K562 (cell line): ENCODE data around the gene FAAP100. TPM values are rescaled to one million over a fixed set of nuclear protein-coding genes. Genes with fewer than 3 reads are reported as not detected.

Experiments
- ARID2 ChIP-seq: fragments of 450-650 bp; IDR thresholded peaks from 2 replicates; pipeline ENCODE4 v1.6.1; 2017; ENCODE audit warnings: antibody characterized with exemption, mild to moderate bottlenecking
- C11orf30 ChIP-seq: fragments of 450-650 bp; IDR thresholded peaks from 2 replicates; pipeline ENCODE4 v1.6.1; 2016; ENCODE audit warnings: low read depth, mild to moderate bottlenecking
- CEBPB ChIP-seq: fragments of 450-650 bp; IDR thresholded peaks from 2 replicates; pipeline ENCODE4 v1.6.1; 2016; ENCODE audit warnings: missing genetic modification characterization, missing compliant biosample characterization
- CHD4 ChIP-seq: fragments of 200-600 bp; sonication (generic); IDR thresholded peaks from 3 replicates; pipeline ENCODE4 v1.6.1; 2012; ENCODE audit warnings: low read depth, mild to moderate bottlenecking, mixed read lengths, low read length, inconsistent platforms; ENCODE audit not compliant: insufficient read depth, insufficient replicate concordance, poor library complexity, severe bottlenecking
- CREB1 ChIP-seq, 2 experiments: sonication (generic) in 1 of 2; formaldehyde crosslinking in 1 of 2; IDR thresholded peaks; 2 replicates each; pipeline versions ENCODE4 v1.6.1 to v1.8.0; 2012 to 2022; ENCODE audit warnings: inconsistent platforms in 1 of 2, mild to moderate bottlenecking in 1 of 2, missing genetic modification reagents in 1 of 2, moderate library complexity in 1 of 2
- CTBP1 ChIP-seq: fragments of 450-650 bp; IDR thresholded peaks from 2 replicates; pipeline ENCODE4 v1.6.1; 2016; ENCODE audit warnings: borderline replicate concordance
- EHMT2 ChIP-seq: fragments of 450-650 bp; IDR thresholded peaks from 2 replicates; pipeline ENCODE4 v1.6.1; 2018; ENCODE audit warnings: antibody characterized with exemption
- ETV1 ChIP-seq: fragments of 450-650 bp; conservative IDR thresholded peaks from 2 replicates; pipeline ENCODE4 v1.6.1; 2016; ENCODE audit warnings: missing genetic modification characterization, control low read depth, low read depth, missing compliant biosample characterization
- FOXK2 ChIP-seq, 2 experiments: fragments of 450-650 bp; IDR thresholded peaks in 1 of 2; conservative IDR thresholded peaks in 1 of 2; 2 replicates each; pipeline ENCODE4 v1.6.1; 2016; ENCODE audit warnings: low read depth in 2 of 2, mild to moderate bottlenecking in 1 of 2
- GATAD2A ChIP-seq: fragments of 450-650 bp; IDR thresholded peaks from 2 replicates; pipeline ENCODE4 v1.6.1; 2017
- HDAC1 ChIP-seq, 2 experiments: fragments of 450-650 bp; IDR thresholded peaks; 2 replicates each; pipeline ENCODE4 v1.6.1; 2016 to 2017; ENCODE audit warnings: inconsistent platforms in 1 of 2, mild to moderate bottlenecking in 1 of 2, moderate library complexity in 1 of 2
- KLF16 ChIP-seq: IDR thresholded peaks from 2 replicates; pipeline ENCODE4 v1.6.1; 2016; ENCODE audit warnings: antibody characterized with exemption
- PCBP1 ChIP-seq: fragments of 200-400 bp; formaldehyde crosslinking; IDR thresholded peaks from 2 replicates; pipeline ENCODE4 v1.6.1; 2018; ENCODE audit warnings: mild to moderate bottlenecking, low read depth, low read length; ENCODE audit not compliant: poor library complexity, severe bottlenecking
- PHB ChIP-seq: fragments of 250-450 bp; sonication (Bioruptor Pico); IDR thresholded peaks from 2 replicates; pipeline ENCODE4 v1.5.0; 2021
- PHF21A ChIP-seq: fragments of 450-650 bp; IDR thresholded peaks from 2 replicates; pipeline ENCODE4 v1.6.1; 2017; ENCODE audit warnings: low read depth, borderline replicate concordance
- POLR2A ChIP-seq: fragments of 450-650 bp; conservative IDR thresholded peaks from 2 replicates; pipeline ENCODE4 v1.6.1; 2016
- PRMT5 ChIP-seq: sonication (generic); formaldehyde crosslinking; IDR thresholded peaks from 2 replicates; pipeline ENCODE4 v1.5.0; 2020; ENCODE audit warnings: missing genetic modification reagents
- RBM15 ChIP-seq: fragments of 200-400 bp; formaldehyde crosslinking; IDR thresholded peaks from 2 replicates; pipeline ENCODE4 v1.6.1; 2018; ENCODE audit warnings: mild to moderate bottlenecking, low read length, moderate library complexity; ENCODE audit not compliant: insufficient read depth
- SIN3B ChIP-seq: fragments of 450-650 bp; IDR thresholded peaks from 2 replicates; pipeline ENCODE4 v1.6.1; 2017; ENCODE audit warnings: low read depth, mild to moderate bottlenecking, moderate library complexity
- SMC3 ChIP-seq: conservative IDR thresholded peaks from 2 replicates; pipeline ENCODE4 v1.6.1; 2011; ENCODE audit warnings: low read depth, low read length, improper control_type of control experiment; ENCODE audit not compliant: insufficient read depth
- ZBTB2 ChIP-seq: fragments of 450-650 bp; IDR thresholded peaks from 2 replicates; pipeline ENCODE4 v1.6.1; 2016; ENCODE audit warnings: antibody characterized with exemption
- ZBTB7A ChIP-seq: IDR thresholded peaks from 2 replicates; pipeline ENCODE4 v1.6.1; 2011; ENCODE audit warnings: low read depth, mild to moderate bottlenecking, low read length, moderate library complexity, borderline replicate concordance; ENCODE audit not compliant: control insufficient read depth
- ZC3H11A ChIP-seq: IDR thresholded peaks from 2 replicates; pipeline ENCODE4 v1.6.1; 2012; ENCODE audit warnings: low read depth, low read length, improper control_type of control experiment
- ZFP1 ChIP-seq: fragments of 450-650 bp; formaldehyde crosslinking; IDR thresholded peaks from 2 replicates; pipeline ENCODE4 v1.4.0; 2020; ENCODE audit warnings: mild to moderate bottlenecking, mixed read lengths
- ZNF143 ChIP-seq: sonication (generic); formaldehyde crosslinking; IDR thresholded peaks from 2 replicates; pipeline ENCODE4 v1.9.0; 2022; ENCODE audit warnings: mild to moderate bottlenecking, missing genetic modification reagents
- ZNF253 ChIP-seq: fragments of 250-450 bp; sonication (Bioruptor Pico); conservative IDR thresholded peaks from 2 replicates; pipeline ENCODE4 v1.6.1; 2021; ENCODE audit warnings: mild to moderate bottlenecking
- ZNF696 ChIP-seq: fragments of 250-450 bp; sonication (Bioruptor Pico); conservative IDR thresholded peaks from 2 replicates; pipeline ENCODE4 v1.4.0; 2020; ENCODE audit warnings: mild to moderate bottlenecking, moderate library complexity
- ZNF707 ChIP-seq: fragments of 250-450 bp; sonication (Bioruptor Pico); conservative IDR thresholded peaks from 2 replicates; pipeline ENCODE4 v1.8.0; 2022; ENCODE audit warnings: inconsistent platforms, mild to moderate bottlenecking, moderate library complexity
- polyA plus RNA-seq, 8 experiments: library from polyadenylated mRNA; depleted of rRNA in 4 of 8; stranded (reverse) in 5 of 8; unstranded in 3 of 8; fragments of >200 nt; fragmentation: Nextera tagmentation in 2 of 8; fragmentation: Illumina TruSeq in 1 of 8; extraction: Ambion mirVana in 2 of 8; extraction: Trizol in 1 of 8; gene quantifications; 2 replicates each; pipeline versions ENCODE4 v1.2.1 to v1.2.3, GENCODE V29; 2011 to 2014; ENCODE audit warnings: inconsistent platforms in 1 of 8, missing spikeins in 1 of 8
- total RNA-seq, 7 experiments: library from RNA; depleted of rRNA in 6 of 7; stranded (reverse); fragments of >200 nt in 6 of 7; fragmentation: Illumina TruSeq in 2 of 7; extraction: Trizol in 2 of 7; gene quantifications; 2 replicates each; pipeline versions ENCODE4 v1.2.1 to v1.2.3, GENCODE V29; 2011 to 2021; ENCODE audit warnings: low replicate concordance in 1 of 7
- TF ChIP-seq, protein P1 (sequence below): fragments of 250-450 bp; sonication (Bioruptor Pico); IDR thresholded peaks from 2 replicates; pipeline ENCODE4 v1.4.0; 2020; ENCODE audit warnings: mild to moderate bottlenecking

FAAP100 gene
- total and polyA plus RNA-seq, 9 of the 15 experiments (the other 6 are each of a cell fraction or from before 2014, with no cell fraction given): 0.31 to 51.2 (median 12.6) TPM

DNA sequence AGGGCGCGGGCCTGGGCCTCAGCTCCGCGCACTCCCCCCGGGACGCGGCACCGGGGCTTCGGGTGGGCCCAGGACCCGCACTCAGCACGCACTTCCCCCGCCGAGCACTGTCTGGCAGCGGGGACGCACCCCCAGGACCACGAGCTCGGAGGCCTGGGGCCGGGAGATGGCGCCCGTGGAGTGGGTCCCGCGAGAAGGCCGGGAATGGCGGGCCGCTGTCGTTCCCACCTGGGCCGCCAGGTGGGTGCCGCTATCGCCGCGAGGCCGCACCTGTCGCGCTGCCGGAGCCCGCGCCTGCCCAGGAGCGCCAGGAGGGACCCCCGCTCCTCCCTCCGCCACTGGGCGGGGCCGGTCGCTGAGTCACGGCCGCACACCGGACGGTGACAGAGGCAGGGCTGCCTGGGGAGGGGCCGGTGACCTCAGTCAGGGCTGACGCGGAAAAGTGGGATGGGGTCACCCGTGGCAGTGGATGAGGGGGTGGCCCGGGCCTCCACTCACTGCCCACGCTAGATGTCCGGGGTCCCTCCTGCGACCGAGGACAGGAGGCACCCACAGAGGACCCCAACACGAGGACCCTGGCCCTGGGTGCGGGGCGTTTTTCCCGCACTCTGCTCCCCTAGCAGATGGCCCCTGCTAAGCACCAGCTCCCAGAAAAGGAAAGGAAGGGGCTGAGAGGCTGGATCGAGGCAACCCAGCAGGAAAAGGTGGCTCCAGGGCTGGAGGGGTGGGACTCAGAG, 32.7 kb downstream of the FAAP100 start (continued):
- peak; percentile 47; the same call in 1 of the 2 replicates for TF ChIP-seq CREB1 (IDR thresholded peaks at IDR 0.05)
- TF ChIP-seq CREB1 (CRISPR knock-in tag; IDR thresholded peaks at IDR 0.05): peak; percentile 65; the same call in 1 of the 2 replicates
- no peak for TF ChIP-seq RBM15
- TF ChIP-seq ZNF707 (CRISPR knock-in tag): no peak
- no peak for TF ChIP-seq PHB (CRISPR knock-in tag)
- no peak for TF ChIP-seq FOXK2 (conservative IDR thresholded peaks at IDR 0.05 in 1 of 2, IDR thresholded peaks at IDR 0.05 in 1 of 2; ENCODE audit: low read depth in 2 of 2)
- TF ChIP-seq CHD4: no peak
- no peak for TF ChIP-seq ZNF253 (CRISPR knock-in tag)
- TF ChIP-seq KLF16: no peak
- TF ChIP-seq ZBTB2: peak; percentile 66; the same call in 1 of the 2 replicates
- TF ChIP-seq ZBTB7A: peak; percentile 83
- TF ChIP-seq CTBP1: peak; percentile 89
- no peak for TF ChIP-seq PHF21A
- no peak for TF ChIP-seq SMC3
- no peak for TF ChIP-seq ETV1 (tag)
- TF ChIP-seq GATAD2A: 0 out of 2 replicates have a peak, but pooled peaks have one; percentile 49
- TF ChIP-seq POLR2A: 0 out of 2 replicates have a peak, but pooled peaks have one; percentile 30
- TF ChIP-seq ZC3H11A: no peak
- peak; percentile 75 for TF ChIP-seq PCBP1
- peak; percentile 1; the same call in 1 of the 2 replicates for TF ChIP-seq SIN3B
- TF ChIP-seq PRMT5 (CRISPR knock-in tag): no peak
- peak; percentile 77 for TF ChIP-seq C11orf30
- peak in 1 of 2 experiments; percentile 62; a peak in 1 of 4 replicates for TF ChIP-seq HDAC1 (IDR thresholded peaks at IDR 0.05)
- TF ChIP-seq ZNF696 (CRISPR knock-in tag): no peak
- no peak for TF ChIP-seq ZNF143 (CRISPR knock-in tag)
- no peak for TF ChIP-seq ARID2
- no peak for TF ChIP-seq ZFP1 (CRISPR knock-in tag)
- no peak for TF ChIP-seq CEBPB (tag)
- TF ChIP-seq, protein P1, sequence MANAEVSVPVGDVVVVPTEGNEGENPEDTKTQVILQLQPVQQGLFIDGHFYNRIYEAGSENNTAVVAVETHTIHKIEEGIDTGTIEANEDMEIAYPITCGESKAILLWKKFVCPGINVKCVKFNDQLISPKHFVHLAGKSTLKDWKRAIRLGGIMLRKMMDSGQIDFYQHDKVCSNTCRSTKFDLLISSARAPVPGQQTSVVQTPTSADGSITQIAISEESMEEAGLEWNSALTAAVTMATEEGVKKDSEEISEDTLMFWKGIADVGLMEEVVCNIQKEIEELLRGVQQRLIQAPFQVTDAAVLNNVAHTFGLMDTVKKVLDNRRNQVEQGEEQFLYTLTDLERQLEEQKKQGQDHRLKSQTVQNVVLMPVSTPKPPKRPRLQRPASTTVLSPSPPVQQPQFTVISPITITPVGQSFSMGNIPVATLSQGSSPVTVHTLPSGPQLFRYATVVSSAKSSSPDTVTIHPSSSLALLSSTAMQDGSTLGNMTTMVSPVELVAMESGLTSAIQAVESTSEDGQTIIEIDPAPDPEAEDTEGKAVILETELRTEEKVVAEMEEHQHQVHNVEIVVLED (CRISPR knock-in tag): no peak
- no peak for TF ChIP-seq EHMT2
